ENCODE results near the gene RXRB. TPM values are rescaled to one million over a fixed set of nuclear protein-coding genes. Genes with fewer than 3 reads are reported as not detected.

Gene RXRB
- total RNA-seq, 2 experiments from 2014 or later, result 42.9 to 45.0 TPM

DNA sequence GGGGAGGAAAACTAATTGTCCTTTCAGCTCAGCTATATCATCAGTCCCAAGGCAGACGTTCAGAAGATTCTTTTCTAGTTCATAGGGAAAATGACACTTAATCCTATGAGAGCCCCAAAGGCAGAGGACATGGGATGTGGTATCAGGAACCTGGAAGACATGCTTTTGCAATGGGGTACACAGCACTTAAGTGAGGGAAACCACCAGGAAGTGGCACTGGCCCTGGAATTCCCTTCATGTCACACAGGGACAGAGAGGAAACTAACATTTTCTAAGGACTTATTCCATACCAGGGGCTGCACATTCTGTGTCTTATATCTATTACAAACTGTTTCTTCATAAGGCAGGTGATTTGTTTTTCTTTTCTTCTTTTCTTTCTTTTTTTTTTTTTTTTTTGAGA lies 43.0 kb upstream of the RXRB start:
- no peaks in the 10 kb centered on the region for H3K9me3 ChIP-seq (ENCODE audit: control insufficient read depth in 1 of 2, insufficient read depth in 1 of 2, low read length in 2 of 2)
- POLR2A ChIA-PET, result no interaction called here
- H3K27me3 ChIP-seq (ENCODE audit: control insufficient read depth in 1 of 2, insufficient read depth in 2 of 2, low read length in 2 of 2), result no peaks in the 10 kb centered on the region
- CTCF ChIA-PET, result no interaction called here
- intact Hi-C loops (cut with DNase I, micrococcal nuclease), result no loop called here
- H3K27ac ChIP-seq (ENCODE audit: low read depth in 1 of 2, low read length in 2 of 2), result no peak overlapping the region
- peaks cover 19% of the 10 kb centered on the region for H3K4me1 Mint-ChIP-seq (ENCODE audit: low read depth)
- H3K36me3 Mint-ChIP-seq (ENCODE audit: low read depth), result no peaks in the 10 kb centered on the region
- no peak overlapping the region for H3K4me3 Mint-ChIP-seq
- no peak overlapping the region for H3K27ac Mint-ChIP-seq
- H3K9me3 Mint-ChIP-seq, result no peaks in the 10 kb centered on the region
- ATAC-seq (ENCODE audit: poor library complexity) (no peak), DNase-seq (no peak)
- no peak overlapping the region for H3K4me3 ChIP-seq (ENCODE audit: low read length)
- TF ChIP-seq, protein P1, sequence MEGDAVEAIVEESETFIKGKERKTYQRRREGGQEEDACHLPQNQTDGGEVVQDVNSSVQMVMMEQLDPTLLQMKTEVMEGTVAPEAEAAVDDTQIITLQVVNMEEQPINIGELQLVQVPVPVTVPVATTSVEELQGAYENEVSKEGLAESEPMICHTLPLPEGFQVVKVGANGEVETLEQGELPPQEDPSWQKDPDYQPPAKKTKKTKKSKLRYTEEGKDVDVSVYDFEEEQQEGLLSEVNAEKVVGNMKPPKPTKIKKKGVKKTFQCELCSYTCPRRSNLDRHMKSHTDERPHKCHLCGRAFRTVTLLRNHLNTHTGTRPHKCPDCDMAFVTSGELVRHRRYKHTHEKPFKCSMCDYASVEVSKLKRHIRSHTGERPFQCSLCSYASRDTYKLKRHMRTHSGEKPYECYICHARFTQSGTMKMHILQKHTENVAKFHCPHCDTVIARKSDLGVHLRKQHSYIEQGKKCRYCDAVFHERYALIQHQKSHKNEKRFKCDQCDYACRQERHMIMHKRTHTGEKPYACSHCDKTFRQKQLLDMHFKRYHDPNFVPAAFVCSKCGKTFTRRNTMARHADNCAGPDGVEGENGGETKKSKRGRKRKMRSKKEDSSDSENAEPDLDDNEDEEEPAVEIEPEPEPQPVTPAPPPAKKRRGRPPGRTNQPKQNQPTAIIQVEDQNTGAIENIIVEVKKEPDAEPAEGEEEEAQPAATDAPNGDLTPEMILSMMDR (IDR thresholded peaks at IDR 0.05), result no peak
- H3K36me3 ChIP-seq (ENCODE audit: insufficient read depth, low read length), result no peaks in the 10 kb centered on the region
- H3K4me1 ChIP-seq (ENCODE audit: insufficient read depth, low read length), result peaks cover 8% of the 10 kb centered on the region
- no peaks in the 10 kb centered on the region for H3K27me3 Mint-ChIP-seq

DNA sequence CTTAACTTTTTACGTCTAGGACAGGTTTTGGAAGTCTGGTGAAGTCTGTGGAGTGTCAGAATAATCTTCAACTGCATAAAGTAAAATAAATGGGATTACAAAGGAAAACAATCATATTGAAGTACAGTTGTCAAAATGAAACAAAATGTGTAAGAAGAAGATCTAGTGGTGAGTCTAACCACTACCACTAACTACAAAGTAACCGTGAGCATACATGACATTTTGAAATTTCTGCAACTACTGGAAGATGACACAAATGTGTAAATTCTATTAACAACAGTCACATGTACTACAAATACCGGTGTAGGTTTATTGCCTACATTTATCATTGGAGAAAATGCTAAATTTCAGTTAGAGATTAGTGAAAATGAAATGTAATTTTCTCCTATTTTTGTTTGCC lies 41.5 kb upstream of the RXRB start:
- H3K36me3 Mint-ChIP-seq (ENCODE audit: low read depth), result no peaks in the 10 kb centered on the region
- peaks cover 12% of the 10 kb centered on the region for H3K4me1 Mint-ChIP-seq (ENCODE audit: low read depth)
- ChIA-PET CTCF (no interaction called here), POLR2A (no interaction called here)
- Histone ChIP-seq H3K27ac (ENCODE audit: low read depth in 1 of 2, low read length in 2 of 2) (no peak overlapping the region), H3K4me3 (ENCODE audit: low read length) (no peak overlapping the region), H3K36me3 (ENCODE audit: insufficient read depth, low read length) (no peaks in the 10 kb centered on the region), H3K27me3 (ENCODE audit: control insufficient read depth in 1 of 2, insufficient read depth in 2 of 2, low read length in 2 of 2) (no peaks in the 10 kb centered on the region), H3K4me1 (ENCODE audit: insufficient read depth, low read length) (no peaks in the 10 kb centered on the region), H3K9me3 (ENCODE audit: control insufficient read depth in 1 of 2, insufficient read depth in 1 of 2, low read length in 2 of 2) (no peaks in the 10 kb centered on the region)
- peak overlapping the region; percentile 0 for H3K27ac Mint-ChIP-seq
- intact Hi-C loops (cut with DNase I, micrococcal nuclease), result no loop called here
- DNase-seq (no peak), ATAC-seq (ENCODE audit: poor library complexity) (peak; percentile 43)
- TF ChIP-seq, protein P1 (IDR thresholded peaks at IDR 0.05), result no peak
- no peaks in the 10 kb centered on the region for H3K9me3 Mint-ChIP-seq
- H3K4me3 Mint-ChIP-seq, result no peak overlapping the region
- peaks cover 5% of the 10 kb centered on the region for H3K27me3 Mint-ChIP-seq

DNA sequence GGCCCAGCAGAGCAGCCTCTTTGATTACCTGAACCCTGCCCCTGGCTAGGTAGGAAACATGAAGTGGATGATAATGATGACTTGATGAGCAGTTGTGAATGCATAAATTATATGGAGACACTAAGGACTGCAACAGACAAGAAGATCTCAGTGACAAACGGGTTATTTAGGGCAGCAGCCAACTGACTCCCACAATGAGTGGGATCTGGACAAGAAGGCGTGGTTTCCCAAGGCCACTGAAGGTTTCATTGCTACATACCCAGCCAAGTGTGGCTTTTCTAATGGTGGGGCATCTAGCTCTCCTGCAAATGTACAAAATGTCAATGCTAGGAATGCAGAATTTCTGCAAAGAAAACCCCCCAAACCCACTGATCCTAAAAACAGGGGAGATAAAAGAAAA lies 37.3 kb upstream of the RXRB start:
- Mint-ChIP-seq H3K4me3 (no peak overlapping the region), H3K27me3 (peaks cover 31% of the 10 kb centered on the region), H3K36me3 (ENCODE audit: low read depth) (no peaks in the 10 kb centered on the region), H3K27ac (no peak overlapping the region), H3K4me1 (ENCODE audit: low read depth) (peaks cover 12% of the 10 kb centered on the region), H3K9me3 (no peaks in the 10 kb centered on the region)
- ChIA-PET CTCF (no interaction called here), POLR2A (interaction anchor here (1.1 kb wide), 1 partner anchor 11 kb away, joined by 3 read pairs; no protein-coding TSS in a partner anchor)
- Histone ChIP-seq H3K4me1 (ENCODE audit: insufficient read depth, low read length) (no peaks in the 10 kb centered on the region), H3K4me3 (ENCODE audit: low read length) (no peak overlapping the region), H3K9me3 (ENCODE audit: control insufficient read depth in 1 of 2, insufficient read depth in 1 of 2, low read length in 2 of 2) (no peaks in the 10 kb centered on the region), H3K27me3 (ENCODE audit: control insufficient read depth in 1 of 2, insufficient read depth in 2 of 2, low read length in 2 of 2) (peaks cover 6 to 9% of the 10 kb centered on the region in 2 experiments), H3K27ac (ENCODE audit: low read depth in 1 of 2, low read length in 2 of 2) (no peak overlapping the region), H3K36me3 (ENCODE audit: insufficient read depth, low read length) (no peaks in the 10 kb centered on the region)
- DNase-seq (no peak), ATAC-seq (ENCODE audit: poor library complexity) (no peak)
- TF ChIP-seq, protein P1 (IDR thresholded peaks at IDR 0.05), result no peak
- intact Hi-C loops (cut with DNase I, micrococcal nuclease), result no loop called here
